Measurements from ENCODE around the gene TNFRSF11A.

The TNFRSF11A gene

DNA sequence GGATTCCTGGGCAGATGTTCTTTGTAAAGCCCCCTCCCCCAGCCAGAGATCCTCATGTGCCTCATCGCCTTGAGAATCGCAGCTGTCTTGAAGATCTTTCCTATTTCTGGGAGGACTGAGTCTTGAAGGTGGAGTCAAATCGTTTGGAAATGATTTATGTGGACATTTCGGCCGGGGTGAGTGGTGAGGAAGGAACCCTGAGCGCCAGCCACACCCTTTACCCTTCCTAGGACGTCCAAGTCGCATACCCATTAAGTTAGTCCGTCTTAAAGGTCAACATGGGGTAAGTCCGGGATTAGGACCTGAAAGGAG, 112.9 kb downstream of the TNFRSF11A start:
- ATAC-seq (ENCODE audit: insufficient read depth, low read depth) (no peak), DNase-seq (no peak)
- H3K27me3 ChIP-seq (ENCODE audit: insufficient read depth, low read length, poor library complexity): peaks cover 11% of the 10 kb centered on the region
- no peaks in the 10 kb centered on the region for H3K36me3 ChIP-seq (ENCODE audit: insufficient read depth, low read length)
- no peak overlapping the region for H3K4me3 ChIP-seq (ENCODE audit: low read depth in 1 of 2, low read length in 2 of 2)
- no peaks in the 10 kb centered on the region for H3K9me3 ChIP-seq (ENCODE audit: insufficient read depth, low read length, severe bottlenecking)
- no peak overlapping the region for H3K4me2 ChIP-seq (ENCODE audit: insufficient read depth, low read length)
- no peaks in the 10 kb centered on the region for H3K79me2 ChIP-seq (ENCODE audit: insufficient read depth, low read length)
- TF ChIP-seq, protein P1, sequence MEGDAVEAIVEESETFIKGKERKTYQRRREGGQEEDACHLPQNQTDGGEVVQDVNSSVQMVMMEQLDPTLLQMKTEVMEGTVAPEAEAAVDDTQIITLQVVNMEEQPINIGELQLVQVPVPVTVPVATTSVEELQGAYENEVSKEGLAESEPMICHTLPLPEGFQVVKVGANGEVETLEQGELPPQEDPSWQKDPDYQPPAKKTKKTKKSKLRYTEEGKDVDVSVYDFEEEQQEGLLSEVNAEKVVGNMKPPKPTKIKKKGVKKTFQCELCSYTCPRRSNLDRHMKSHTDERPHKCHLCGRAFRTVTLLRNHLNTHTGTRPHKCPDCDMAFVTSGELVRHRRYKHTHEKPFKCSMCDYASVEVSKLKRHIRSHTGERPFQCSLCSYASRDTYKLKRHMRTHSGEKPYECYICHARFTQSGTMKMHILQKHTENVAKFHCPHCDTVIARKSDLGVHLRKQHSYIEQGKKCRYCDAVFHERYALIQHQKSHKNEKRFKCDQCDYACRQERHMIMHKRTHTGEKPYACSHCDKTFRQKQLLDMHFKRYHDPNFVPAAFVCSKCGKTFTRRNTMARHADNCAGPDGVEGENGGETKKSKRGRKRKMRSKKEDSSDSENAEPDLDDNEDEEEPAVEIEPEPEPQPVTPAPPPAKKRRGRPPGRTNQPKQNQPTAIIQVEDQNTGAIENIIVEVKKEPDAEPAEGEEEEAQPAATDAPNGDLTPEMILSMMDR (IDR thresholded peaks at IDR 0.05; ENCODE audit: borderline replicate concordance, extremely low read depth, low read length, poor library complexity, severe bottlenecking): no peak
- no peaks in the 10 kb centered on the region; the same call in 1 of the 2 replicates for H4K20me1 ChIP-seq (ENCODE audit: insufficient read depth, low read length)
- H3K9ac ChIP-seq (ENCODE audit: low read depth, low read length): no peak overlapping the region
- no peak overlapping the region for H2AFZ ChIP-seq (ENCODE audit: low read depth, low read length)
- no peaks in the 10 kb centered on the region for H3K4me1 ChIP-seq (ENCODE audit: insufficient read depth, low read length)
- no peak overlapping the region for H3K27ac ChIP-seq (ENCODE audit: low read length)

DNA sequence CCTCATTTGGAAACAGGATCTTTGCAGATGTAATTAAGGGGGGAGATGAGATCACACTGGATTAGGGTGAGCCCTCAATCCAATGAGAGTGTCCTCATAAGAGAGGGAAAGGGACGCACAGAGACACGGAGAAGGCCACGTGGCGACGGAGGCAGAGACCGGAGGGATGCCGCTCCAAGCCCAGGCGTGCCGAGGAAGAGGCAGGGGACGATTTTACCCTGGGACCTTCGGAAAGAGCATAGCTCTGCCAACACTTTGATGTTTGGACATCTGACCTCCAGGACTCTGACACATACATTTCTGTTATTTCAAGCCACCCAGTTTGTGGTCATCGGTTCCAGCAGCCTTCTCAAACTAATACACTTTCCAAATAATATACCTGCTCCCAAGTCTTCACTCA, 113.3 kb downstream of the TNFRSF11A start:
- no peak for ATAC-seq (ENCODE audit: insufficient read depth, low read depth)
- Histone ChIP-seq H3K27ac (ENCODE audit: low read length) (no peak overlapping the region), H2AFZ (ENCODE audit: low read depth, low read length) (no peak overlapping the region), H3K9ac (ENCODE audit: low read depth, low read length) (no peak overlapping the region), H3K9me3 (ENCODE audit: insufficient read depth, low read length, severe bottlenecking) (no peaks in the 10 kb centered on the region), H3K4me2 (ENCODE audit: insufficient read depth, low read length) (no peak overlapping the region), H3K79me2 (ENCODE audit: insufficient read depth, low read length) (no peaks in the 10 kb centered on the region), H3K27me3 (ENCODE audit: insufficient read depth, low read length, poor library complexity) (peaks cover 11% of the 10 kb centered on the region), H3K4me3 (ENCODE audit: low read depth in 1 of 2, low read length in 2 of 2) (no peak overlapping the region), H3K36me3 (ENCODE audit: insufficient read depth, low read length) (no peaks in the 10 kb centered on the region), H4K20me1 (ENCODE audit: insufficient read depth, low read length) (no peaks in the 10 kb centered on the region; the same call in 1 of the 2 replicates), H3K4me1 (ENCODE audit: insufficient read depth, low read length) (no peaks in the 10 kb centered on the region)
- no peak for TF ChIP-seq EZH2 (IDR thresholded peaks at IDR 0.05; ENCODE audit: borderline replicate concordance, low read depth, low read length, severe bottlenecking)
- TF ChIP-seq, protein P1 (IDR thresholded peaks at IDR 0.05; ENCODE audit: borderline replicate concordance, extremely low read depth, low read length, poor library complexity, severe bottlenecking): no peak
- no peak for DNase-seq

GRCh38 chr18:62438866-62439265, 113.8 kb downstream of the TNFRSF11A start:
- Histone ChIP-seq H3K4me2 (ENCODE audit: insufficient read depth, low read length) (no peak overlapping the region), H3K27me3 (ENCODE audit: insufficient read depth, low read length, poor library complexity) (peaks cover 11% of the 10 kb centered on the region), H3K4me1 (ENCODE audit: insufficient read depth, low read length) (no peaks in the 10 kb centered on the region), H3K36me3 (ENCODE audit: insufficient read depth, low read length) (no peaks in the 10 kb centered on the region), H3K9me3 (ENCODE audit: insufficient read depth, low read length, severe bottlenecking) (no peaks in the 10 kb centered on the region), H2AFZ (ENCODE audit: low read depth, low read length) (no peak overlapping the region), H4K20me1 (ENCODE audit: insufficient read depth, low read length) (no peaks in the 10 kb centered on the region; the same call in 1 of the 2 replicates), H3K4me3 (ENCODE audit: low read depth in 1 of 2, low read length in 2 of 2) (no peak overlapping the region), H3K79me2 (ENCODE audit: insufficient read depth, low read length) (no peaks in the 10 kb centered on the region), H3K9ac (ENCODE audit: low read depth, low read length) (no peak overlapping the region), H3K27ac (ENCODE audit: low read length) (no peak overlapping the region)
- DNase-seq (no peak), ATAC-seq (ENCODE audit: insufficient read depth, low read depth) (no peak)
- no peak for TF ChIP-seq EZH2 (IDR thresholded peaks at IDR 0.05; ENCODE audit: borderline replicate concordance, low read depth, low read length, severe bottlenecking)
- TF ChIP-seq, protein P1 (IDR thresholded peaks at IDR 0.05; ENCODE audit: borderline replicate concordance, extremely low read depth, low read length, poor library complexity, severe bottlenecking): no peak
